ENCODE data around the gene RCC2. TPM values are rescaled to one million over a fixed set of nuclear protein-coding genes. Genes with fewer than 3 reads are reported as not detected.

RCC2 gene
- total and polyA plus RNA-seq, 2 donors (not counting 1 experiment from before 2014, with no cell fraction given): 21.5 to 23.6 TPM

DNA sequence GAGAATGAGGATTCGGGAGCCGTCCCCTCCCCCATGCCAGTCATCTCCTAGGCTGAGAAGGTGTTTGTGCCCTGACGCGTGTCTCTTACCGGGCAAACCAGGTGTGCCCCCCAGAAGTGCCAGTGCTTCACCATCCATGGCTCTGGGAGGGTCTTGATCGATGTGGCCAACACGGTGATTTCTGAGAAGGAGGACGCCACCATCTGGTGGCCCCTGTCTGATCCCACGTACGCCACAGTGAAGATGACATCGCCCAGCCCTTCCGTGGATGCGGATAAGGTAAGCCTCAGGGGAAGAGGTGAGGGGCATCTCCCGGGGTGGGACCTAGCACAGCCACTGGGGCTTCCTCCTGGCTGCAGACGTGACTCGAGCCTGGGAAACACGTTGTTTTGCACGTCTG, 66.5 kb downstream of the RCC2 start:
- H3K36me3 ChIP-seq (ENCODE audit: control insufficient read depth, insufficient read depth, low read length): no peaks in the 10 kb centered on the region
- peaks cover 4% of the 10 kb centered on the region for H3K27me3 ChIP-seq (ENCODE audit: control insufficient read depth, insufficient read depth, low read length)
- no peak overlapping the region for H3K9ac ChIP-seq (ENCODE audit: insufficient read depth, low read length)

DNA sequence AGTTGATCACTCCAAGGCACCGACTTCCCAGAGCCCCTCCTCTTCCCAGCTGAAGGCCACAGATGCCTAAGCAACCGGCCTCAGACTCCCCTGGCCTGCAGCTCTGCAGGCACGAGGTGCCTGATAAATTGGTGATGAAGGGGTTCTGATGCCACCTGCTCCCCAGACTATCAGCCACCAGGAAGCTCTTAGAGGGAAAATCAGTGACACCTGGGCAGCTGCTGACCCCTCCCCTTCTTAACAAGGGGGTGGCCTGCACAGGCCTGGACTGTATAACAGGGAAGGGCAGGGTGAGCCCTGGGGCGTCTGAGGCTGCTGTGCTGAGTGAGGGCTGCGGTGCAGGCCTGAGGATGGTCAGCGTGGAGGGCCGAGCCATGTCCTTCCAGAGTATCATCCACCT, 67.6 kb downstream of the RCC2 start, which contains the start of gene PADI6:
TSS of gene PADI6 (plus strand) at position 301 of the 400 bp plus-strand sequence. CDS start at position 351, 50 bp downstream.
- no peak for TF ChIP-seq CTCF (conservative IDR thresholded peaks at IDR 0.05 in 1 of 2, IDR thresholded peaks at IDR 0.05 in 1 of 2; ENCODE audit: low read depth in 1 of 2, low read length in 2 of 2)
- TF ChIP-seq EZH2 (IDR thresholded peaks at IDR 0.05; ENCODE audit: low read length, missing control alignments): no peak
- no peaks in the 10 kb centered on the region for H3K36me3 ChIP-seq (ENCODE audit: control insufficient read depth, insufficient read depth, low read length)
- no peak within 1 kb of the TSS for H3K27ac ChIP-seq (ENCODE audit: insufficient read depth, low read length)
- no peak for DNase-seq (ENCODE audit: low read depth in 2 of 2)
- no peak within 1 kb of the TSS for H3K4me3 ChIP-seq (replicated peaks in 1 of 4; ENCODE audit: control extremely low read depth in 1 of 4, insufficient read depth in 1 of 4, low read depth in 3 of 4, low read length in 4 of 4)
- H3K79me2 ChIP-seq (ENCODE audit: control insufficient read depth, insufficient read depth, low read length): no peaks in the 10 kb centered on the region
- H3K9ac ChIP-seq (ENCODE audit: insufficient read depth, low read length): no peak within 1 kb of the TSS
- H3K27me3 ChIP-seq (ENCODE audit: control insufficient read depth, insufficient read depth, low read length): peaks cover 2% of the 10 kb centered on the region
- H4K20me1 ChIP-seq (ENCODE audit: control insufficient read depth, extremely low read depth, insufficient read depth, low read length): no peaks in the 10 kb centered on the region
- H3K4me2 ChIP-seq (ENCODE audit: extremely low read depth, insufficient read depth, low read length): no peak within 1 kb of the TSS
- no peak within 1 kb of the TSS for H2AFZ ChIP-seq (ENCODE audit: low read length)
- no peaks in the 10 kb centered on the region for H3K4me1 ChIP-seq (ENCODE audit: control insufficient read depth, extremely low read depth, insufficient read depth, low read length)
- no peaks in the 10 kb centered on the region for H3K9me3 ChIP-seq (ENCODE audit: control insufficient read depth, insufficient read depth, low read depth, low read length)

More for the DNA sequence above, 66.5 kb downstream of the RCC2 start:
- Histone ChIP-seq H3K4me3 (replicated peaks in 1 of 4; ENCODE audit: control extremely low read depth in 1 of 4, insufficient read depth in 1 of 4, low read depth in 3 of 4, low read length in 4 of 4) (no peak overlapping the region), H3K4me1 (ENCODE audit: control insufficient read depth, extremely low read depth, insufficient read depth, low read length) (no peaks in the 10 kb centered on the region), H2AFZ (ENCODE audit: low read length) (no peak overlapping the region), H3K4me2 (ENCODE audit: extremely low read depth, insufficient read depth, low read length) (no peak overlapping the region), H3K79me2 (ENCODE audit: control insufficient read depth, insufficient read depth, low read length) (no peaks in the 10 kb centered on the region), H3K9me3 (ENCODE audit: control insufficient read depth, insufficient read depth, low read depth, low read length) (no peaks in the 10 kb centered on the region), H4K20me1 (ENCODE audit: control insufficient read depth, extremely low read depth, insufficient read depth, low read length) (no peaks in the 10 kb centered on the region), H3K27ac (ENCODE audit: insufficient read depth, low read length) (no peak overlapping the region)
- no peak for TF ChIP-seq EZH2 (IDR thresholded peaks at IDR 0.05; ENCODE audit: low read length, missing control alignments)
- DNase-seq (ENCODE audit: low read depth in 2 of 2): no peak

- no peaks in the 10 kb centered on the region for H3K4me1 ChIP-seq (ENCODE audit: control insufficient read depth, extremely low read depth, insufficient read depth, low read length)
- no peaks in the 10 kb centered on the region for H4K20me1 ChIP-seq (ENCODE audit: control insufficient read depth, extremely low read depth, insufficient read depth, low read length)
- H3K36me3 ChIP-seq (ENCODE audit: control insufficient read depth, insufficient read depth, low read length): no peaks in the 10 kb centered on the region
- peaks cover 2% of the 10 kb centered on the region for H3K27me3 ChIP-seq (ENCODE audit: control insufficient read depth, insufficient read depth, low read length)
- H3K9ac ChIP-seq (ENCODE audit: insufficient read depth, low read length): no peak overlapping the region
- no peak overlapping the region for H2AFZ ChIP-seq (ENCODE audit: low read length)
- no peak for TF ChIP-seq EZH2 (IDR thresholded peaks at IDR 0.05; ENCODE audit: low read length, missing control alignments)
- no peak for TF ChIP-seq CTCF (conservative IDR thresholded peaks at IDR 0.05 in 1 of 2, IDR thresholded peaks at IDR 0.05 in 1 of 2; ENCODE audit: low read depth in 1 of 2, low read length in 2 of 2)
- no peaks in the 10 kb centered on the region for H3K9me3 ChIP-seq (ENCODE audit: control insufficient read depth, insufficient read depth, low read depth, low read length)
- no peak overlapping the region for H3K4me3 ChIP-seq (replicated peaks in 1 of 4; ENCODE audit: control extremely low read depth in 1 of 4, insufficient read depth in 1 of 4, low read depth in 3 of 4, low read length in 4 of 4)
- no peak overlapping the region for H3K27ac ChIP-seq (ENCODE audit: insufficient read depth, low read length)
- no peak overlapping the region for H3K4me2 ChIP-seq (ENCODE audit: extremely low read depth, insufficient read depth, low read length)
- no peaks in the 10 kb centered on the region for H3K79me2 ChIP-seq (ENCODE audit: control insufficient read depth, insufficient read depth, low read length)
- no peak for DNase-seq (ENCODE audit: low read depth in 2 of 2)
Measured at GRCh38 chr1:17370618-17371017, 68.9 kb downstream of the RCC2 start.
